Karpas-422 (cell line): ENCODE data around the gene PCDHB10. TPM values are rescaled to one million over a fixed set of nuclear protein-coding genes. Genes with fewer than 3 reads are reported as not detected.
"Not testable (repeated sequence)": the region's sequence is repeated elsewhere in the genome, so short reads cannot be mapped to it uniquely, and the experiment has no call there.

Experiments
- DNase-seq: peaks from one replicate; pipeline ENCODE4 v3.0.0-alpha.2; 2015
- H2AFZ ChIP-seq: fragments of 200-600 bp; sonication (generic); 2 replicates; pipeline ENCODE4 v1.6.1; 2014; ENCODE audit warnings: antibody characterized with exemption, low read length, mixed read lengths
- H3K27ac ChIP-seq: fragments of 200-600 bp; sonication (generic); 2 replicates; pipeline ENCODE4 v1.5.1; 2014; ENCODE audit warnings: mild to moderate bottlenecking, low read length, moderate library complexity
- H3K27me3 ChIP-seq: fragments of 200-600 bp; sonication (generic); 2 replicates; pipeline ENCODE4 v1.6.1; 2014; ENCODE audit warnings: low read length, mixed read lengths
- H3K36me3 ChIP-seq: fragments of 200-600 bp; sonication (generic); 2 replicates; pipeline ENCODE4 v1.6.1; 2014; ENCODE audit warnings: low read length, mixed read lengths; ENCODE audit not compliant: insufficient read depth
- H3K4me1 ChIP-seq: fragments of 200-600 bp; sonication (generic); 2 replicates; pipeline ENCODE4 v1.6.1; 2014; ENCODE audit warnings: mild to moderate bottlenecking, low read length, mixed read lengths
- H3K4me2 ChIP-seq: fragments of 200-600 bp; sonication (generic); 2 replicates; pipeline ENCODE4 v1.6.1; 2014; ENCODE audit warnings: low read length, low read depth, mild to moderate bottlenecking; ENCODE audit not compliant: poor library complexity, severe bottlenecking
- H3K4me3 ChIP-seq: fragments of 200-600 bp; sonication (generic); 2 replicates; pipeline ENCODE4 v1.5.1; 2014; ENCODE audit warnings: mild to moderate bottlenecking, antibody characterized with exemption, low read length, mixed read lengths
- H3K79me2 ChIP-seq: fragments of 200-600 bp; sonication (generic); 2 replicates; pipeline ENCODE4 v1.6.1; 2014; ENCODE audit warnings: mild to moderate bottlenecking, low read length, mixed read lengths
- H3K9ac ChIP-seq: fragments of 200-600 bp; sonication (generic); 2 replicates; pipeline ENCODE4 v1.6.0; 2014; ENCODE audit warnings: low read length
- H3K9me2 ChIP-seq: fragments of 200-600 bp; sonication (generic), shearing (Covaris generic); replicated peaks from 2 replicates; pipeline ENCODE4 v1.6.0; 2014; ENCODE audit warnings: mild to moderate bottlenecking, low read length, moderate library complexity; ENCODE audit not compliant: insufficient read depth
- H3K9me3 ChIP-seq: fragments of 300-700, 200-600 bp; sonication (generic); 2 replicates; pipeline ENCODE4 v1.6.1; 2014; ENCODE audit warnings: low read length, mixed read lengths
- H4K20me1 ChIP-seq: fragments of 200-600 bp; sonication (generic); 2 replicates; pipeline ENCODE4 v1.6.1; 2014; ENCODE audit warnings: mild to moderate bottlenecking, antibody characterized with exemption, low read length, low read depth; ENCODE audit not compliant: insufficient read depth
- total RNA-seq: library from RNA; depleted of rRNA; stranded (reverse); fragments of >200 nt; shearing (Covaris generic); gene quantifications from 2 replicates; pipeline ENCODE4 v1.2.3, GENCODE V29; 2014; ENCODE audit warnings: low replicate concordance

The PCDHB10 gene
- total RNA-seq, 1 experiment from 2014 or later, result 0.11 TPM

GRCh38 chr5:141182248-141182647 is 9.9 kb upstream of the PCDHB10 start, which contains the start of gene PCDHB16:
TSS of gene PCDHB16 (plus strand) at chr5:141182387. CDS start at chr5:141182560, 173 bp downstream.
- H3K9me3 ChIP-seq, result no peaks in the 10 kb centered on the region
- H3K9ac ChIP-seq, result no peak within 1 kb of the TSS
- no peaks in the 10 kb centered on the region for H3K79me2 ChIP-seq
- no peaks in the 10 kb centered on the region for H3K27me3 ChIP-seq
- no peak within 1 kb of the TSS for H3K4me2 ChIP-seq
- no peaks in the 10 kb centered on the region for H3K36me3 ChIP-seq
- no peak within 1 kb of the TSS for H2AFZ ChIP-seq
- no peaks in the 10 kb centered on the region for H3K9me2 ChIP-seq
- H3K4me1 ChIP-seq, result no peaks in the 10 kb centered on the region
- H3K27ac ChIP-seq, result no peak within 1 kb of the TSS
- H3K4me3 ChIP-seq, result no peak within 1 kb of the TSS
- no peaks in the 10 kb centered on the region for H4K20me1 ChIP-seq
- peak; percentile 68 for DNase-seq

- H3K27me3 ChIP-seq, H3K4me2 ChIP-seq, H3K9me2 ChIP-seq, H4K20me1 ChIP-seq, DNase-seq, H2AFZ ChIP-seq, H3K4me3 ChIP-seq, H3K79me2 ChIP-seq, H3K9ac ChIP-seq, H3K4me1 ChIP-seq, H3K9me3 ChIP-seq, H3K27ac ChIP-seq, H3K36me3 ChIP-seq: not testable (repeated sequence)
Measured at GRCh38 chr5:141184117-141184855, 7.9 kb upstream of the PCDHB10 start.

- no peaks in the 10 kb centered on the region for H3K36me3 ChIP-seq
- no peak within 1 kb of the TSS for H3K4me3 ChIP-seq
- no peaks in the 10 kb centered on the region for H3K27me3 ChIP-seq
- no peaks in the 10 kb centered on the region for H3K79me2 ChIP-seq
- no peaks in the 10 kb centered on the region for H3K9me2 ChIP-seq
- no peaks in the 10 kb centered on the region for H3K9me3 ChIP-seq
- no peaks in the 10 kb centered on the region for H4K20me1 ChIP-seq
- no peak within 1 kb of the TSS for H3K4me2 ChIP-seq
- peak within 1 kb of the TSS; percentile 62; the same call in 1 of the 2 replicates for H2AFZ ChIP-seq
- peak within 1 kb of the TSS; percentile 19; the same call in 1 of the 2 replicates for H3K9ac ChIP-seq
- no peaks in the 10 kb centered on the region for H3K4me1 ChIP-seq
- no peak within 1 kb of the TSS for H3K27ac ChIP-seq
- peak; percentile 76 for DNase-seq
Measured at GRCh38 chr5:141186897-141187512, 5.1 kb upstream of the PCDHB10 start, which contains the start of gene PCDHB9. TSS of gene PCDHB9 (plus strand) at chr5:141187161. CDS start at chr5:141187319, 158 bp downstream.

- H3K4me3 ChIP-seq, H4K20me1 ChIP-seq, DNase-seq, H3K79me2 ChIP-seq, H3K9ac ChIP-seq, H3K4me1 ChIP-seq, H3K36me3 ChIP-seq, H3K27ac ChIP-seq, H3K4me2 ChIP-seq, H3K9me3 ChIP-seq, H2AFZ ChIP-seq, H3K9me2 ChIP-seq, H3K27me3 ChIP-seq: not testable (repeated sequence)
Measured at GRCh38 chr5:141188682-141189081, 3.5 kb upstream of the PCDHB10 start.

- H3K9ac ChIP-seq, H3K4me1 ChIP-seq, H2AFZ ChIP-seq, H3K9me2 ChIP-seq, H3K79me2 ChIP-seq, H3K4me2 ChIP-seq, DNase-seq, H3K4me3 ChIP-seq, H3K27me3 ChIP-seq, H3K36me3 ChIP-seq, H3K27ac ChIP-seq, H3K9me3 ChIP-seq, H4K20me1 ChIP-seq: not testable (repeated sequence)
Measured at GRCh38 chr5:141189131-141189530, 3.0 kb upstream of the PCDHB10 start.

- not testable (repeated sequence) for H3K9me2 ChIP-seq, H3K4me1 ChIP-seq, H3K4me2 ChIP-seq, H3K9ac ChIP-seq, DNase-seq, H3K9me3 ChIP-seq, H3K36me3 ChIP-seq, H2AFZ ChIP-seq, H3K27ac ChIP-seq, H4K20me1 ChIP-seq, H3K79me2 ChIP-seq, H3K27me3 ChIP-seq, H3K4me3 ChIP-seq
Measured at GRCh38 chr5:141194332-141194731, 2.2 kb downstream of the PCDHB10 start.

- no peaks in the 10 kb centered on the region for H4K20me1 ChIP-seq
- no peak overlapping the region for H2AFZ ChIP-seq
- no peaks in the 10 kb centered on the region for H3K4me1 ChIP-seq
- no peak overlapping the region for H3K4me3 ChIP-seq
- no peak overlapping the region for H3K4me2 ChIP-seq
- H3K9me2 ChIP-seq, result no peaks in the 10 kb centered on the region
- peaks cover 9% of the 10 kb centered on the region; the same call in 1 of the 2 replicates for H3K9me3 ChIP-seq
- DNase-seq, result no peak
- no peaks in the 10 kb centered on the region for H3K36me3 ChIP-seq
- no peak overlapping the region for H3K27ac ChIP-seq
- H3K27me3 ChIP-seq, result no peaks in the 10 kb centered on the region
- no peak overlapping the region for H3K9ac ChIP-seq
- H3K79me2 ChIP-seq, result no peaks in the 10 kb centered on the region
Measured at GRCh38 chr5:141196363-141196762, 4.2 kb downstream of the PCDHB10 start.

GRCh38 chr5:141199359-141200235 is 7.4 kb downstream of the PCDHB10 start, which contains the start of gene PCDHB11:
TSS of gene PCDHB11 (plus strand) at chr5:141199627. CDS start at chr5:141199775, 148 bp downstream.
- H3K4me2 ChIP-seq, result no peak within 1 kb of the TSS
- H4K20me1 ChIP-seq, result no peaks in the 10 kb centered on the region
- no peaks in the 10 kb centered on the region for H3K9me2 ChIP-seq
- peak; percentile 79 for DNase-seq
- no peaks in the 10 kb centered on the region for H3K4me1 ChIP-seq
- H3K79me2 ChIP-seq, result no peaks in the 10 kb centered on the region
- H3K9me3 ChIP-seq, result peaks cover 9% of the 10 kb centered on the region; the same call in 1 of the 2 replicates
- H3K36me3 ChIP-seq, result no peaks in the 10 kb centered on the region
- no peak within 1 kb of the TSS for H3K4me3 ChIP-seq
- H2AFZ ChIP-seq, result no peak within 1 kb of the TSS
- H3K27me3 ChIP-seq, result no peaks in the 10 kb centered on the region
- no peak within 1 kb of the TSS for H3K9ac ChIP-seq
- no peak within 1 kb of the TSS for H3K27ac ChIP-seq
